HAP-1 (cell line): Measurements from ENCODE around the gene ZNF775.

Source experiments
- DNase-seq, 2 experiments: peaks; one replicate each; pipeline ENCODE4 v3.0.0-alpha.2; 2016 to 2020; ENCODE audit warnings: low spot score in 2 of 2
- H3K27me3 ChIP-seq: fragments of 250-450 bp; sonication (Bioruptor Pico); 2 replicates; pipeline ENCODE4 v1.5.1; 2020; ENCODE audit warnings: low read depth, mild to moderate bottlenecking, moderate library complexity
- H3K36me3 ChIP-seq: fragments of 250-450 bp; sonication (Bioruptor Pico); replicated peaks from 2 replicates; pipeline ENCODE4 v1.5.1; 2020; ENCODE audit warnings: mild to moderate bottlenecking
- H3K4me1 ChIP-seq: fragments of 250-450 bp; sonication (Bioruptor Pico); 2 replicates; pipeline ENCODE4 v1.5.1; 2020; ENCODE audit warnings: mild to moderate bottlenecking
- H3K4me3 ChIP-seq: fragments of 250-450 bp; sonication (Bioruptor Pico); 2 replicates; pipeline ENCODE4 v1.5.1; 2020; ENCODE audit warnings: mild to moderate bottlenecking, moderate library complexity
- H3K9me3 ChIP-seq: fragments of 250-450 bp; sonication (Bioruptor Pico); 2 replicates; pipeline ENCODE4 v1.5.1; 2020; ENCODE audit warnings: mild to moderate bottlenecking, moderate library complexity
- in situ Hi-C: fragments of 300-500 bp; cut with MboI; formaldehyde crosslinking; loops from 3 replicates; pipeline ENCODE4 v1.14.3; 2020; ENCODE audit warnings: low sequenced_read_pairs, inconsistent platforms, mixed read lengths

The ZNF775 gene

GRCh38 chr7:150435390-150436073 lies 56.4 kb downstream of the ZNF775 start:
- in situ Hi-C loops = no loop called here
- Histone ChIP-seq H3K9me3 (no peaks in the 10 kb centered on the region), H3K27me3 (no peaks in the 10 kb centered on the region), H3K36me3 (no peaks in the 10 kb centered on the region), H3K4me3 (no peak overlapping the region), H3K4me1 (no peaks in the 10 kb centered on the region)
- DNase-seq = no peak

GRCh38 chr7:150439967-150440366 lies 60.8 kb downstream of the ZNF775 start:
- in situ Hi-C loops = loop anchor here (10.0 kb wide), 1 partner anchor 545 kb away; no protein-coding TSS in a partner anchor
- no peaks in the 10 kb centered on the region for H3K36me3 ChIP-seq
- no peak overlapping the region for H3K4me3 ChIP-seq
- H3K27me3 ChIP-seq = no peaks in the 10 kb centered on the region
- no peaks in the 10 kb centered on the region for H3K4me1 ChIP-seq
- no peaks in the 10 kb centered on the region for H3K9me3 ChIP-seq
- DNase-seq = no peak

DNA sequence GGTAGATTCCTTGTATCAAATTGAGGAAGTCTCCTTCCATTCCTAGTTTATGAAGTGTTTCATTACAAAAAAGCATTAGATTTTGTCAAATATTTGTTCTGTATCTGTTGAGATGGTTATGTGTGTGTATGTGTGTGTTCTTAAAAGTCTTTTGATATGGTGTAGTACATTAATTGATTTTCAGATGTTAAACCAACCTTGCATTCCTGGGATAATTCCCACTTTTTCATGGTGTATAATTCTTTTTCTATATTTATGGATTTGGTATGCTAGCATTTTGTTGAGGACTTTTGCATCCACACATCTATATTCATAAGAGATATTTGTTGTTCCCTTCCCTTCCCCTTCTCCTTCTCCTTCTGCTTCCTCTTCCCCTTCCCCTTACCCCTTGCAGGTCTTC lies 62.4 kb downstream of the ZNF775 start:
- H3K27me3 ChIP-seq = no peaks in the 10 kb centered on the region
- no peak for DNase-seq
- no peak overlapping the region for H3K4me3 ChIP-seq
- H3K9me3 ChIP-seq = no peaks in the 10 kb centered on the region
- H3K36me3 ChIP-seq = no peaks in the 10 kb centered on the region
- no peaks in the 10 kb centered on the region for H3K4me1 ChIP-seq
- in situ Hi-C loops = loop anchor here (10.0 kb wide), 1 partner anchor 543 kb away; no protein-coding TSS in a partner anchor

DNA sequence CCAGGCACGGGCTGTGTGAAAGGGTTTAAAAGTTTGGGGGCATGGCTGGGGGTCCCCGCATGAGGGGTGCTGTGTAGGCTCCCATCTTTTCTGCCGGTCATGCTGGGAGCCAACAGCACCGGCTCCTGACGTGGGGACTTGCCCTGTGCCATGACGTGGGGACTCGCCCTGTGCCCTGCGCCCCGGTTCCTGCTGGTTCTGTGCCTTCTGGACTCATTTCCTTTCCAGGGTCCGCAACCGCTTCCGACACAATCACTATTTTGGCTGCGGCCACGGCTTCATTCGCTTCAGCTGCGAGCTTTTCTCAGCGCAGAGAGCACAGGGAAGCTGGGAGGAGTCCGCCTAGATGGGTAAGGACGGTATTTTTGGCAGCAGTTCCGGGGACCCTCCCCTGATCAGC lies 63.7 kb downstream of the ZNF775 start:
- Histone ChIP-seq H3K4me3 (no peak overlapping the region), H3K9me3 (no peaks in the 10 kb centered on the region), H3K36me3 (no peaks in the 10 kb centered on the region), H3K4me1 (no peaks in the 10 kb centered on the region), H3K27me3 (no peaks in the 10 kb centered on the region)
- DNase-seq = no peak
- in situ Hi-C loops = loop anchor here (10.0 kb wide), 1 partner anchor 542 kb away; no protein-coding TSS in a partner anchor

- H3K9me3 ChIP-seq = no peaks in the 10 kb centered on the region
- peaks cover 2% of the 10 kb centered on the region; the same call in 1 of the 2 replicates for H3K27me3 ChIP-seq
- H3K4me1 ChIP-seq = no peaks in the 10 kb centered on the region
- H3K4me3 ChIP-seq = no peak overlapping the region
- in situ Hi-C loops = loop anchor here (10.0 kb wide), 1 partner anchor 541 kb away; no protein-coding TSS in a partner anchor
- H3K36me3 ChIP-seq = no peaks in the 10 kb centered on the region
- no peak for DNase-seq
Observed at GRCh38 chr7:150443793-150444540, 64.8 kb downstream of the ZNF775 start.

DNA sequence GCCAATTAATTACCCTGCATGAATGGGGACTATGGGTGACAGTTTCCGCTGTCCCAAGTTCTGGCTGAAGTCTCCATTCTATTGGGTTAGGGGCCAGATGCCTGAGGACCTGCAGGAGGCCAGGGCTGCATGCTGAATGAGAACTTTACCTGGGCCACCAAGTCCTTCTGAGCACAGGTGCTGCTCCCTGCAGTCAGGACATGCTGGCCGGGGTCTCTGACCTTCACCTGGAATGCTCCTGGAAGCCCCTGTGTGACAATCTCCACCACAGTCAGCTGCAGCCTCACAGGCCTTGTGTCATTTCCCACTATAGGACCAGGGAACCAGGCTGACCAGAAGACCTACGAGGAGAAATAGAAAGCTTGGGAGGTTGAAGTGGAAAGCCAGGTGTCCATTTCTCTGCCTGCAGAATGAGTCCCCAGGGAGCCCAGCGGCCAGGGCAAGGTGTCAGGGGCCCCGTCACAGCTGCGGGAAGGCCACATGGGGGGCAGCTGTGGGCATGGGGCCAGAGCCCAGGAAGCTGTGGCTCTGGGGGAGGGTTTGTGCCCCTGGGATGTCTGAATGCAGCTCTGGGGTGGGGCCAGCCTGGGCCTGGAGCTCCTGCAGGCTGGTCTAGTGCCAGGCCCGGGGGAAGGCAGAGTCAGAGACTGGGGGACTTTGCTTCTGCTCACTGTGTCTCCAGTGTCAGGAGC lies 65.7 kb downstream of the ZNF775 start:
- Histone ChIP-seq H3K4me1 (no peaks in the 10 kb centered on the region), H3K4me3 (no peak overlapping the region), H3K9me3 (no peaks in the 10 kb centered on the region), H3K36me3 (no peaks in the 10 kb centered on the region), H3K27me3 (peaks cover 5% of the 10 kb centered on the region; the same call in 1 of the 2 replicates)
- DNase-seq = no peak
- in situ Hi-C loops = loop anchor here (10.0 kb wide), 1 partner anchor 540 kb away; no protein-coding TSS in a partner anchor

DNA sequence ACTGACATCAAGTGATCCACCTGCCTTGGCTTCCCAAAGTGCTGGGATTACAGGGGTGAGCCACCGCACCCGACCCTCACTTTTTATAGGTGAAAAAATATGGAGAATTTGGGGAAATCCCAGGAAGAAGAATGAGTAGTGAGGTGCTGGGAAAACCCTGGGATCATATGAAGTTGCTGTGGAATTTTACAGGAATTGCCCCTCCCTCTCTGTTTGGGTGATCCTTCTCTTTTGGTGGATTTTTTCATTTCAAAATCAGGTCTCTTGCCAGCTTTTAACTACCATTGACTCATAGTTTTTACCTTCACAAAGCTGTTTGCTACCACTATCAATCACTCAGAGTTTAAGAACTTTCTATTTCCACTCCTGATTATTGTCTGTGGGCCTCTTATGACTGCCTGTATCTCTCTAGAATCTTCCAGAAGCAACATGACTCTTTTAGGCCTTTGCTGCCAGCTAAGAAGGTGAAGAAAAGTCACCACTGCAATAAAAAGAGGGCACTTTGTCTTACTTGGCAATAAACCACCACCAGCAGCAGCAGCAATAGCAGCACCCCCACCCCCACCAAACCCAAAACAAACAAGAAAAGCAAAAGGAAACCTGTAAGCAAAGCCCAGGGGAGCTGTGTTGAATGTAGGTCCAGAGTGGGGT lies 67.3 kb downstream of the ZNF775 start:
- in situ Hi-C loops = loop anchor here (10.0 kb wide), 1 partner anchor 538 kb away; no protein-coding TSS in a partner anchor
- H3K27me3 ChIP-seq = peaks cover 16% of the 10 kb centered on the region
- no peaks in the 10 kb centered on the region for H3K4me1 ChIP-seq
- no peaks in the 10 kb centered on the region for H3K9me3 ChIP-seq
- H3K4me3 ChIP-seq = no peak overlapping the region
- no peak for DNase-seq
- H3K36me3 ChIP-seq = no peaks in the 10 kb centered on the region
